ENCODE results near the gene LSM5.

DNA sequence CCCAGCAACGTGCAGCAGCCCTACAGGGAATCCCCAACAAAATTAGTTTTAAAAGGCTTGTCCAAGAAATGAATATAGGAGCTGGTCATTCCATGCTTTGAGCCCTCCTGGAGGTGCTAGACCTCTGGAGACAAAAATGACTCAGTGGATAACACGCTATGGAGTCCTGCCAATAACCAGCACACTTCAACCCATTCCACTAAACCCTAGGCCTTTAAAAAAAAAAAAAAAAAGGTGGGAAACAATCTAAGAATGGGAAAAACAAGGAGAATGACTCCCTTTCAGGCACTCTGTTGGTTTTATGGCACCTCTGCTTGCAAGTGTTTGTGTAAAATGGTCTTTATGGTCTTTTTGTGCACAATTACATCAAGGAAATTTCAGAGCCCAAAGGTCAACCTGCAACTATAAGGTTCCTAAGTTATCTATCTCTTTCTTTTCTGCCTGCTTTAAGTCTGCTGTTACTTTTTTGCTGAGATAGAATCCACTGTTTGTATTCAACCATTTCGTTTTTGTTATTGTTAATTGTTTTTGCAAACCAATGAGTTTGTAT is 26.4 kb upstream of the LSM5 start:
- TF ChIP-seq, protein P1, sequence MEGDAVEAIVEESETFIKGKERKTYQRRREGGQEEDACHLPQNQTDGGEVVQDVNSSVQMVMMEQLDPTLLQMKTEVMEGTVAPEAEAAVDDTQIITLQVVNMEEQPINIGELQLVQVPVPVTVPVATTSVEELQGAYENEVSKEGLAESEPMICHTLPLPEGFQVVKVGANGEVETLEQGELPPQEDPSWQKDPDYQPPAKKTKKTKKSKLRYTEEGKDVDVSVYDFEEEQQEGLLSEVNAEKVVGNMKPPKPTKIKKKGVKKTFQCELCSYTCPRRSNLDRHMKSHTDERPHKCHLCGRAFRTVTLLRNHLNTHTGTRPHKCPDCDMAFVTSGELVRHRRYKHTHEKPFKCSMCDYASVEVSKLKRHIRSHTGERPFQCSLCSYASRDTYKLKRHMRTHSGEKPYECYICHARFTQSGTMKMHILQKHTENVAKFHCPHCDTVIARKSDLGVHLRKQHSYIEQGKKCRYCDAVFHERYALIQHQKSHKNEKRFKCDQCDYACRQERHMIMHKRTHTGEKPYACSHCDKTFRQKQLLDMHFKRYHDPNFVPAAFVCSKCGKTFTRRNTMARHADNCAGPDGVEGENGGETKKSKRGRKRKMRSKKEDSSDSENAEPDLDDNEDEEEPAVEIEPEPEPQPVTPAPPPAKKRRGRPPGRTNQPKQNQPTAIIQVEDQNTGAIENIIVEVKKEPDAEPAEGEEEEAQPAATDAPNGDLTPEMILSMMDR (IDR thresholded peaks at IDR 0.05), result no peak
- TF ChIP-seq POLR2A (IDR thresholded peaks at IDR 0.05), result no peak

Measured in ovary (tissue), 3 donors.